RWPE2 (cell line): ENCODE data around the gene REPIN1.

Experiments
- ATAC-seq: fragments of 200-7000 bp; cut with Tn5 transposase; 3 replicates; pipeline ENCODE4 v1.9.1; 2021; ENCODE audit warnings: low read depth
- DNase-seq: peaks from one replicate; pipeline ENCODE4 v3.0.0-alpha.2; 2020; ENCODE audit warnings: low spot score
- H3K27ac ChIP-seq: fragments of 450-650 bp; 2 replicates; pipeline ENCODE4 v1.5.1; 2017; ENCODE audit warnings: mild to moderate bottlenecking; ENCODE audit not compliant: poor library complexity, severe bottlenecking
- H3K27me3 ChIP-seq: fragments of 250-450 bp; sonication (Bioruptor Pico); 2 replicates; pipeline ENCODE4 v1.5.1; 2021; ENCODE audit warnings: mild to moderate bottlenecking, moderate library complexity; ENCODE audit not compliant: insufficient read depth, poor library complexity, severe bottlenecking
- H3K36me3 ChIP-seq: fragments of 250-450 bp; sonication (Bioruptor Pico); 2 replicates; pipeline ENCODE4 v1.5.1; 2020; ENCODE audit warnings: low read depth, mild to moderate bottlenecking, moderate library complexity
- H3K4me1 ChIP-seq: fragments of 250-450 bp; sonication (Bioruptor Pico); 2 replicates; pipeline ENCODE4 v1.5.1; 2021; ENCODE audit warnings: mild to moderate bottlenecking, moderate library complexity; ENCODE audit not compliant: insufficient read depth, poor library complexity, severe bottlenecking
- H3K4me3 ChIP-seq: fragments of 250-450 bp; sonication (Bioruptor Pico); 2 replicates; pipeline ENCODE4 v1.5.1; 2021; ENCODE audit warnings: mild to moderate bottlenecking, moderate library complexity; ENCODE audit not compliant: severe bottlenecking
- H3K9me3 ChIP-seq: fragments of 250-450 bp; sonication (Bioruptor Pico); 2 replicates; pipeline ENCODE4 v1.5.1; 2021; ENCODE audit warnings: mild to moderate bottlenecking, moderate library complexity; ENCODE audit not compliant: severe bottlenecking
- TF ChIP-seq, protein P1 (sequence below): fragments of 450-650 bp; IDR thresholded peaks from one replicate; pipeline ENCODE4 v1.5.1; 2017; ENCODE audit warnings: mild to moderate bottlenecking, moderate library complexity; ENCODE audit not compliant: poor library complexity, severe bottlenecking

The REPIN1 gene

DNA sequence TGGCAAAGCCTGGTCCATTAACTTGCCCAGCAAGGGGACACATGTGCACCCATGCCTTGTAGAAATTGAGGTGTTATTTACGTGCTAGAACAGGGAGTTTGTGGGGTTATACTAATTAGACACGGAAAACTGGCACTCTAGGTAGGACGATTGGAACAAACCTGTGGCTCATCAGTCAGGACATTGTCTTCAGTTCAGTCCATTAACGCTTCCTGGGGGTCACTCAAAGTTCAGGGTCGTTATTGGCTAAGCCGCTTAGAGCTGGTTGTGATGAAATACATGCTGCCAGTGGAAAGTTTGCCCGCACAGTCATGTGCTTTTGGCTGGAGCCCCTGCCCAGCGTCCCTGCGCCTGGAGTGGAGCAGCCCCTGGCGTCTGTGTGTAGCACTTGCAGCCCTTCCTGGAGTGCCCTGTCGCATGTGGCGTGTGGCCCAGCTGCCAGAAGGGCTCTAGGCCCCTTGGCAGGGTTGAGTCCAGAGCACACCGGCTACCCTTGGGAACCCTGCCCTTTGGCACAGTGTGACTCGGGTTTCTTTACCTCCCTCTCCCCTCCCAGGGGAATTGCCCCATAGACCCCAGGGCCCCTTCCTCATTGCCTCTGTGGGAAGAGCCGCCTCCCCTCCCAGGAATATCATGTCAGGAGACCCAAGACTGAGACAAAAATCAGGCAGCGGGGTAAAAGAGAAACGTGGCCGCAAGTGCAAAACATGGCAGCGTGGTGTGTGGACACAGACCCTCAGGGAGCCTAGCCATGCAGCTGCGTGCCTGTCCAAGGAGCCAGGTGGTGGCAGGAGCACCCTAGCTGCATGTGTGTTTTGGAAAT lies 20.3 kb downstream of the REPIN1 start:
- TF ChIP-seq, protein P1, sequence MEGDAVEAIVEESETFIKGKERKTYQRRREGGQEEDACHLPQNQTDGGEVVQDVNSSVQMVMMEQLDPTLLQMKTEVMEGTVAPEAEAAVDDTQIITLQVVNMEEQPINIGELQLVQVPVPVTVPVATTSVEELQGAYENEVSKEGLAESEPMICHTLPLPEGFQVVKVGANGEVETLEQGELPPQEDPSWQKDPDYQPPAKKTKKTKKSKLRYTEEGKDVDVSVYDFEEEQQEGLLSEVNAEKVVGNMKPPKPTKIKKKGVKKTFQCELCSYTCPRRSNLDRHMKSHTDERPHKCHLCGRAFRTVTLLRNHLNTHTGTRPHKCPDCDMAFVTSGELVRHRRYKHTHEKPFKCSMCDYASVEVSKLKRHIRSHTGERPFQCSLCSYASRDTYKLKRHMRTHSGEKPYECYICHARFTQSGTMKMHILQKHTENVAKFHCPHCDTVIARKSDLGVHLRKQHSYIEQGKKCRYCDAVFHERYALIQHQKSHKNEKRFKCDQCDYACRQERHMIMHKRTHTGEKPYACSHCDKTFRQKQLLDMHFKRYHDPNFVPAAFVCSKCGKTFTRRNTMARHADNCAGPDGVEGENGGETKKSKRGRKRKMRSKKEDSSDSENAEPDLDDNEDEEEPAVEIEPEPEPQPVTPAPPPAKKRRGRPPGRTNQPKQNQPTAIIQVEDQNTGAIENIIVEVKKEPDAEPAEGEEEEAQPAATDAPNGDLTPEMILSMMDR = no peak
- Histone ChIP-seq H3K4me1 (no peaks in the 10 kb centered on the region), H3K27ac (no peak overlapping the region), H3K9me3 (no peaks in the 10 kb centered on the region), H3K27me3 (no peaks in the 10 kb centered on the region), H3K4me3 (no peak overlapping the region), H3K36me3 (peaks cover 15% of the 10 kb centered on the region)
- DNase-seq = no peak
- no peak for ATAC-seq

DNA sequence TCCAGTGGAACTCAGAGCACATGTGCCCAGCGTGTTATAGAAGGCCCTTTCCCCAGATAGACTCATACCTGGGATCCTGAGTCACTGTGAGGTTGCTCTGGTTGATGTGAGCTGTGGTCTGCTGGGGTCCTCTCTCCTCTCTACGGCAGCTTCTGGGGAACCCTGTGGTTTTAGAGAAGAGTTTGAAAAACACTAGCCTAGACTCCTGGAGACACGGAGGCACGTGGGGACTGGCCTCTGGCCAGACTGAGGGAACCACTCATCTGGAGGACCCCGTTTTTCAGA lies 20.9 kb downstream of the REPIN1 start:
- no peaks in the 10 kb centered on the region for H3K27me3 ChIP-seq
- no peak overlapping the region for H3K27ac ChIP-seq
- TF ChIP-seq, protein P1 = no peak
- H3K4me1 ChIP-seq = no peaks in the 10 kb centered on the region
- H3K4me3 ChIP-seq = no peak overlapping the region
- H3K9me3 ChIP-seq = no peaks in the 10 kb centered on the region
- DNase-seq (no peak), ATAC-seq (no peak)
- H3K36me3 ChIP-seq = peaks cover 15% of the 10 kb centered on the region

DNA sequence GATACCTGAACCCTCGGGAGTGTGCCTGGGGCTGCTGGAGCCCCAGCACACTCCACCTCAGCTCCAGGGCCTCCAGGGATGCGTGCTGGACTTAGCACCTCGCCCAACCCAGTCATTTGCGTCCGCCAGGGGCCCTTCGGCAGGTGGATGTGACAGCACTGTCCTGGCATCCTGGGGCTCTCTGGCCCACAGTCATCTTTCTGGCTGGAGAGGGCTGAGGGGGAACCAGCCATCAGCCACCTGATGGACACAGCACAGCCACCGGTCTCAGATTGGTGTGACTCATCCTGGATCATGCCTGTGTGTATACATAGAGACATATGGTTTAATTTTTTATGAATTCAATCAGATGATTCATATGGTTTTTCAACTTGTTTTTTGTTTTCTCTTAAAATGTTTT lies 21.6 kb downstream of the REPIN1 start:
- no peak overlapping the region for H3K27ac ChIP-seq
- H3K4me1 ChIP-seq = no peaks in the 10 kb centered on the region
- no peaks in the 10 kb centered on the region for H3K27me3 ChIP-seq
- TF ChIP-seq, protein P1 = no peak
- no peak overlapping the region for H3K4me3 ChIP-seq
- H3K36me3 ChIP-seq = peaks cover 15% of the 10 kb centered on the region
- H3K9me3 ChIP-seq = no peaks in the 10 kb centered on the region
- no peak for DNase-seq
- peak; percentile 84 for ATAC-seq

DNA sequence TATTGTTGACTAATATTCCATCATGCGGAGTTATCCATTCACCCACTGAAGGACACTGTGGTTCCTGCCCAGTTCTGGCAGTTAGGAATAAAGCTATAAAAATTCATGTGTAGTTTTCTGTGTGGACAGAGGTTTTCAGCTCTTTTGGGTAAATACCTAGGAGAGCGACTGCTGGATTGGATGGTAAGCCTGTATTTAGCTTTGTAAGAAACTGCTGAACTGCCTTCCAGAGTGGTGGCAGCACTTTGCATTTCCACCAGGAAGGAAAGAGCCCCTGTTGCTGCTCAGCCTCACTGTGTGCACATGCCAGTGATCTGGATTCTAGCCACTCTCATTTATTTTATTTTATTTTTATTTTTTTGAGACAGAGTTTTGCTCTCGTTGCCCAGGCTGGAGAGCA lies 24.7 kb downstream of the REPIN1 start:
- Histone ChIP-seq H3K27ac (no peak overlapping the region), H3K36me3 (peaks cover 11% of the 10 kb centered on the region), H3K4me3 (no peak overlapping the region), H3K9me3 (no peaks in the 10 kb centered on the region), H3K4me1 (no peaks in the 10 kb centered on the region), H3K27me3 (no peaks in the 10 kb centered on the region)
- DNase-seq (no peak), ATAC-seq (no peak)
- TF ChIP-seq, protein P1 = no peak

DNA sequence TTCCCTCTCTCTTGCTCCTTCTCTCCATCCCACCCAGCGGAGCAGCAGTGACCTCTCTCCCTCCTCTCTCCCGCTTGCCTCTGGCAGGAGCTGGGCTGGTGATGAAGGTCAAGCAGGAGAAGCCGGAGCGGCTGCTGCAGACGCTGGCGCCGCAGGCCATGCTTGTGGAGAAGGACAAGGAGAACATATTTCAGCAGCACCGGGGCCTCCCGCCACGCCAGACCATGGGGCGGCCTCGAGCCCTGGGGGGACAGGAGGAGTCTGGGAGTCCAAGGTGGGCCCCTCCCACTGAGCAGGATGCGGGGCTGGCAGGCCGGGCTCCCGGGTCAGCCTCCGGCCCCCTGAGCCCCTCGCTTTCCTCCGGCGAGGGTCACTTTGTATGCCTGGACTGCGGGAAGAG lies 27.8 kb downstream of the REPIN1 start:
- DNase-seq = no peak
- H3K27ac ChIP-seq = no peak overlapping the region
- H3K4me1 ChIP-seq = peaks cover 10% of the 10 kb centered on the region
- no peak for ATAC-seq
- no peaks in the 10 kb centered on the region for H3K27me3 ChIP-seq
- H3K4me3 ChIP-seq = no peak overlapping the region
- H3K9me3 ChIP-seq = no peaks in the 10 kb centered on the region
- TF ChIP-seq, protein P1 = no peak
- peaks cover 5% of the 10 kb centered on the region; the same call in 1 of the 2 replicates for H3K36me3 ChIP-seq
